Measurements from ENCODE around the gene DCST2. TPM values are rescaled to one million over a fixed set of nuclear protein-coding genes. Genes with fewer than 3 reads are reported as not detected.
A peak's percentile ranks its signal among the peaks of the same experiment; 100 is the strongest.

Gene DCST2
- total and polyA plus RNA-seq, 9 of the 15 experiments (the other 6 are each of a cell fraction or from before 2014, with no cell fraction given), result 0.09 to 0.49 (median 0.11) TPM; not detected in 3

DNA sequence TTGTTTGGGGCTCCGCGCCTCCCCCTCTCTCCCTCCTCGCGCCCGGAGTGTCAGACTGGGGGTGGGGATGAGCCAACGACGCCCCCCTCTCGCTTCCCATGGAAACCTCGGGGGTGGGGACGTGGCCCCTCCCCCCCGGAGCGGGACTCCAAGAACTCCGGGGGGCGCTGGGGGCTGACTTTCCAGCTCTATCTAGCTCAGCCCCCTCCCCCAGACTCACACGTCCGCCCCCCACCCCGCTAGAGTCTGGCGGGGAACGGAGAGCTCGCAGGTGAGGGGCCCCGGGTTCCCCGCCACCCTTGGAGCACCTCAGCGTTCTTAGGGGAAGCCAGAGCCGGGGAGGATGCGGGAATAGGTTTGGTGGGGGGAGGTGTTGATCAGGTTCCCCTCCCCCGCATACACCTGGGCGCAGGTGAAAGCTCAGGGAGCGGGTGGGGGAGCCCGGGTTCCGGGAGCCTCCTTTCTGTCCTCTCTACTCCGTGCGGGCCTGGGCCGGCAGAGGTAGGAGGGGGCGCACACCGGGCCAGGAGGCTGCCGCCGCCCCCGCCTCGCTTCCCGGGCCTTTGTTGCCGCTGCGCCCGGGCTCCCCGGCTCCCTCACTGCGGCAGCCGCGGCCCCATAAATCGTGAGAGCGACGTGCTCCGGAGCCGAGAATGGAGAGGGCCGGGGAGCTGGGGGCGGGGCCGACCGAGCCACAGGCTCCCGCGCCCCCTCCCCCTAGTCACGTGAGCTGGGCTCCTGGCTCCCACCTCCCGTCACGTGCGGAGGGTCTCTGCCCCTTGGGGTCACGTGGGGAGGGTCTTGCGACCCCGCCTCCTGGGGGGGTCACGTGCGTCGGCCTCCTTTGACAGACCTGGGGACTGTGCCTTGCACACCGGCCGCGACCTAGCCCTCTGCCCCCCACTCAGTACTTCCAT lies 47.0 kb upstream of the DCST2 start (continued):
- TF ChIP-seq THRAP3 (IDR thresholded peaks at IDR 0.05; ENCODE audit: borderline replicate concordance), result no peak
- no peak for TF ChIP-seq NR4A1 (CRISPR knock-in tag; IDR thresholded peaks at IDR 0.05)
- no peak for TF ChIP-seq NR4A1 (tag; IDR thresholded peaks at IDR 0.05)
- no peak for TF ChIP-seq RCOR1 (IDR thresholded peaks at IDR 0.05; ENCODE audit: borderline replicate concordance in 1 of 2, low read depth in 2 of 2, low read length in 2 of 2)
- no peak for TF ChIP-seq MAFF (IDR thresholded peaks at IDR 0.05; ENCODE audit: low read length)
- TF ChIP-seq, protein P1, sequence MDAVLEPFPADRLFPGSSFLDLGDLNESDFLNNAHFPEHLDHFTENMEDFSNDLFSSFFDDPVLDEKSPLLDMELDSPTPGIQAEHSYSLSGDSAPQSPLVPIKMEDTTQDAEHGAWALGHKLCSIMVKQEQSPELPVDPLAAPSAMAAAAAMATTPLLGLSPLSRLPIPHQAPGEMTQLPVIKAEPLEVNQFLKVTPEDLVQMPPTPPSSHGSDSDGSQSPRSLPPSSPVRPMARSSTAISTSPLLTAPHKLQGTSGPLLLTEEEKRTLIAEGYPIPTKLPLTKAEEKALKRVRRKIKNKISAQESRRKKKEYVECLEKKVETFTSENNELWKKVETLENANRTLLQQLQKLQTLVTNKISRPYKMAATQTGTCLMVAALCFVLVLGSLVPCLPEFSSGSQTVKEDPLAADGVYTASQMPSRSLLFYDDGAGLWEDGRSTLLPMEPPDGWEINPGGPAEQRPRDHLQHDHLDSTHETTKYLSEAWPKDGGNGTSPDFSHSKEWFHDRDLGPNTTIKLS (IDR thresholded peaks at IDR 0.05; ENCODE audit: borderline replicate concordance, low read depth), result no peak
- no peak for TF ChIP-seq HNRNPUL1 (IDR thresholded peaks at IDR 0.05; ENCODE audit: low read length)
- TF ChIP-seq, protein P2, sequence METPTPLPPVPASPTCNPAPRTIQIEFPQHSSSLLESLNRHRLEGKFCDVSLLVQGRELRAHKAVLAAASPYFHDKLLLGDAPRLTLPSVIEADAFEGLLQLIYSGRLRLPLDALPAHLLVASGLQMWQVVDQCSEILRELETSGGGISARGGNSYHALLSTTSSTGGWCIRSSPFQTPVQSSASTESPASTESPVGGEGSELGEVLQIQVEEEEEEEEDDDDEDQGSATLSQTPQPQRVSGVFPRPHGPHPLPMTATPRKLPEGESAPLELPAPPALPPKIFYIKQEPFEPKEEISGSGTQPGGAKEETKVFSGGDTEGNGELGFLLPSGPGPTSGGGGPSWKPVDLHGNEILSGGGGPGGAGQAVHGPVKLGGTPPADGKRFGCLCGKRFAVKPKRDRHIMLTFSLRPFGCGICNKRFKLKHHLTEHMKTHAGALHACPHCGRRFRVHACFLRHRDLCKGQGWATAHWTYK (CRISPR knock-in tag; IDR thresholded peaks at IDR 0.05), result 0 out of 2 replicates have a peak, but pooled peaks have one; percentile 68
- TF ChIP-seq, protein P3, sequence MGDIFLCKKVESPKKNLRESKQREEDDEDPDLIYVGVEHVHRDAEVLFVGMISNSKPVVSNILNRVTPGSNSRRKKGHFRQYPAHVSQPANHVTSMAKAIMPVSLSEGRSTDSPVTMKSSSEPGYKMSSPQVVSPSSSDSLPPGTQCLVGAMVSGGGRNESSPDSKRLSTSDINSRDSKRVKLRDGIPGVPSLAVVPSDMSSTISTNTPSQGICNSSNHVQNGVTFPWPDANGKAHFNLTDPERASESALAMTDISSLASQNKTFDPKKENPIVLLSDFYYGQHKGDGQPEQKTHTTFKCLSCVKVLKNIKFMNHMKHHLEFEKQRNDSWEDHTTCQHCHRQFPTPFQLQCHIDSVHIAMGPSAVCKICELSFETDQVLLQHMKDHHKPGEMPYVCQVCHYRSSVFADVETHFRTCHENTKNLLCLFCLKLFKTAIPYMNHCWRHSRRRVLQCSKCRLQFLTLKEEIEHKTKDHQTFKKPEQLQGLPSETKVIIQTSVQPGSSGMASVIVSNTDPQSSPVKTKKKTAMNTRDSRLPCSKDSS (IDR thresholded peaks at IDR 0.05; ENCODE audit: low read depth, partially characterized antibody), result no peak
- TF ChIP-seq, protein P4, sequence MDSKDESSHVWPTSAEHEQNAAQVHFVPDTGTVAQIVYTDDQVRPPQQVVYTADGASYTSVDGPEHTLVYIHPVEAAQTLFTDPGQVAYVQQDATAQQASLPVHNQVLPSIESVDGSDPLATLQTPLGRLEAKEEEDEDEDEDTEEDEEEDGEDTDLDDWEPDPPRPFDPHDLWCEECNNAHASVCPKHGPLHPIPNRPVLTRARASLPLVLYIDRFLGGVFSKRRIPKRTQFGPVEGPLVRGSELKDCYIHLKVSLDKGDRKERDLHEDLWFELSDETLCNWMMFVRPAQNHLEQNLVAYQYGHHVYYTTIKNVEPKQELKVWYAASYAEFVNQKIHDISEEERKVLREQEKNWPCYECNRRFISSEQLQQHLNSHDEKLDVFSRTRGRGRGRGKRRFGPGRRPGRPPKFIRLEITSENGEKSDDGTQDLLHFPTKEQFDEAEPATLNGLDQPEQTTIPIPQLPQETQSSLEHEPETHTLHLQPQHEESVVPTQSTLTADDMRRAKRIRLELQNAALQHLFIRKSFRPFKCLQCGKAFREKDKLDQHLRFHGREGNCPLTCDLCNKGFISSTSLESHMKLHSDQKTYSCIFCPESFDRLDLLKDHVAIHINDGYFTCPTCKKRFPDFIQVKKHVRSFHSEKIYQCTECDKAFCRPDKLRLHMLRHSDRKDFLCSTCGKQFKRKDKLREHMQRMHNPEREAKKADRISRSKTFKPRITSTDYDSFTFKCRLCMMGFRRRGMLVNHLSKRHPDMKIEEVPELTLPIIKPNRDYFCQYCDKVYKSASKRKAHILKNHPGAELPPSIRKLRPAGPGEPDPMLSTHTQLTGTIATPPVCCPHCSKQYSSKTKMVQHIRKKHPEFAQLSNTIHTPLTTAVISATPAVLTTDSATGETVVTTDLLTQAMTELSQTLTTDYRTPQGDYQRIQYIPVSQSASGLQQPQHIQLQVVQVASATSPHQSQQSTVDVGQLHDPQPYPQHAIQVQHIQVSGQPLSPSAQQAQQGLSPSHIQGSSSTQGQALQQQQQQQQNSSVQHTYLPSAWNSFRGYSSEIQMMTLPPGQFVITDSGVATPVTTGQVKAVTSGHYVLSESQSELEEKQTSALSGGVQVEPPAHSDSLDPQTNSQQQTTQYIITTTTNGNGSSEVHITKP (IDR thresholded peaks at IDR 0.05; ENCODE audit: partially characterized antibody), result no peak
- TF ChIP-seq CXXC5 (CRISPR knock-in tag; IDR thresholded peaks at IDR 0.05), result peak; percentile 63; the same call in 1 of the 2 replicates
- no peak for TF ChIP-seq XRCC4 (IDR thresholded peaks at IDR 0.05; ENCODE audit: extremely low read depth, insufficient read depth, insufficient read length)
- TF ChIP-seq, protein P5, sequence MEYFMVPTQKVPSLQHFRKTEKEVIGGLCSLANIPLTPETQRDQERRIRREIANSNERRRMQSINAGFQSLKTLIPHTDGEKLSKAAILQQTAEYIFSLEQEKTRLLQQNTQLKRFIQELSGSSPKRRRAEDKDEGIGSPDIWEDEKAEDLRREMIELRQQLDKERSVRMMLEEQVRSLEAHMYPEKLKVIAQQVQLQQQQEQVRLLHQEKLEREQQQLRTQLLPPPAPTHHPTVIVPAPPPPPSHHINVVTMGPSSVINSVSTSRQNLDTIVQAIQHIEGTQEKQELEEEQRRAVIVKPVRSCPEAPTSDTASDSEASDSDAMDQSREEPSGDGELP (CRISPR knock-in tag; IDR thresholded peaks at IDR 0.05; ENCODE audit: borderline replicate concordance), result no peak; the same call in 1 of the 2 replicates
- no peak for TF ChIP-seq CHD4 (IDR thresholded peaks at IDR 0.05; ENCODE audit: insufficient read depth, insufficient replicate concordance, low read depth, low read length, poor library complexity, severe bottlenecking)
- TF ChIP-seq SIN3A (IDR thresholded peaks at IDR 0.05; ENCODE audit: borderline replicate concordance in 2 of 2, control insufficient read depth in 1 of 2, low read depth in 2 of 2, low read length in 2 of 2), result no peak

All from K562 (cell line).